GM19455 (cell line): Measurements from ENCODE around the gene MED27.
"Not testable (repeated sequence)": the region's sequence is repeated elsewhere in the genome, so short reads cannot be mapped to it uniquely, and the experiment has no call there.

Source experiments
- ATAC-seq: cut with Tn5 transposase; IDR thresholded peaks from one replicate; pipeline ENCODE4 v1.9.1; 2021; ENCODE audit not compliant: unreplicated experiment

MED27 gene

DNA sequence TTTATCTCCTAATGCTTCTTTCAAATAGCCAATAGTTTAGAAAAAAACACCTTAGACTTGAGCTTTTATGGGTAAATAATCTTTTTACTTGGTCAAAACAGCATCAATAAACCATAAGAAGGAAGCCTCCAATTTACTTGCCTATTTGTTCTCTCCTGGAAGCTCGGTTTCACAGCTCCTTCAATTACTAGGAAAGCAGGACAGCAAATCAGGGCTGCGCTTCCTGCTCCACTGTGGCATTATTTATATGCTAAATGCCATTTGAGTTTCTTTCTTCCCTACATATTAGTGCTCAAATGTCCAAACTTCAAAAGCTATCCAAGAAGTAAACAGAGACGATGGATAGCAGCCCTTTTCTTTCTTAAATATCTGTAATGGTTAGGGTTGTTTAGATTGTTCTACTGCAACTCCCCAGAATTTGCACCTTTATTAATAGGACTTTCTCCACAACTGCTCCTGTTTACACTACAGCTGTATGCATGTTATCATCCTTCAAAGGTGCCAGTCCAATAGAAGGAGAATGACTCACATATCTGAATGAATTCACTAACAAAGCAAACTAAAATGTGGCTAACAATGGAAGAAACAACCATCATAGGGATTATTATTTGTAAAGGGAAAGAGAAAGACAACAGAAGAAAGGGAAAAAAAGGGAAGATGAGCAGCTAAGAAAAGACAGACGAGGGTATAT is 58.7 kb downstream of the MED27 start:
- no peak for ATAC-seq

DNA sequence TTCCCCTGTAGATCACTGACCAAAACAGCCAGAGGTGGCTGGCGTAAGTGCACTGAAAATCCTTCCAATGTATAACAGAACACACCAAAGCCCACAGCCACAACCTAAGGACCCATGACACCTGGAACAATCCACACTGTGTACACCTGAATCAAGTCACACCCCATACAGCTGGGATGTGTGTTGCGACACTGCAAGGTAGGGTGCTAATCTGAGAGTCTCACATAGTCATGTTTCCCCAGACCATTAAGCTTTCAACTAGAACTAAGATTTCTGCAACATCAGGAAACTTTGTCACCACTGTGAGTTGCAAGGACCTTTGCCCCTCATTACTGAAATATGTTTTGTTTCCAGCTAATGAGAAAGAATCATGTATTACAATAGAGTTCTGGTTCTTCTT is 59.4 kb downstream of the MED27 start:
- no peak for ATAC-seq

DNA sequence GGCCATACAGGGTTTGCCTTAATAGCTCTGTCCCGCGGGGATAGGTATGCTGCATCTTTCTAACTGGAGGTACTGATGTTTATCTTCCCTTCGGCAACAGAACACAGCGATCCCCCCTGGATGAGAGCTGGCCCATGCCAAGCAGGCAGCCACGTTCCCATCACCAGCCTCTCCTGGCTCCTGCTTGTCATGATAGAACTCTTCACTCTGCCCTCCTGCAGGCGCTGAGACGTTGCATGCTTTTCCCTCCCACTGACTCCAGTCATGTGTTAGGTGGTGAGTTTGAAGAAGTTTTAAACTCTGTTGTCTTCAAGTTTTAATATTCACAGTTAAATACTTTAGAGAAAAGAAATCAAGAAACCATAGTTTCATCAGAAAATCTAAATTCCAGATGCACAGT is 60.0 kb downstream of the MED27 start:
- ATAC-seq: no peak

DNA sequence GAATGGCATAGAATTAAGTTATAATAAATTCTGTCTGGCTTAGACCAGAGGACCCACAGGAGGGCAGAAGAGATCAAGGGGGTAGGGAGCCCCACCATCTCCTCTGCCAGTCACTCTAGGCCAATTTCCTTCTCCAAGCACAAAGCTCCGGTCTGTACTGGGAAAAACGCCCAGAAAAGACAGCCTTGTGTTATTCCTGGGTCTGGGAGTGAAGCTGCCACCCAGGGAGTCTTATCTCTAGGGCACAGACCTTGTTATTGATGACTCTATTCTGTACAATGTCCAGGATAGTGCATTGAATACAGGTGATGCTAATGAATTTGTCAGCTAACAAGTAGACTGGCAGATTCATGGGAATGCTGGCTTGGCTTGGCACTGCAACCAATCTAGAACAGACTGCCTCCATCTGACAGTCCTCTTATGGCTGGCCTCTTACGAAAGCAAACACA is 60.7 kb downstream of the MED27 start:
- no peak for ATAC-seq

DNA sequence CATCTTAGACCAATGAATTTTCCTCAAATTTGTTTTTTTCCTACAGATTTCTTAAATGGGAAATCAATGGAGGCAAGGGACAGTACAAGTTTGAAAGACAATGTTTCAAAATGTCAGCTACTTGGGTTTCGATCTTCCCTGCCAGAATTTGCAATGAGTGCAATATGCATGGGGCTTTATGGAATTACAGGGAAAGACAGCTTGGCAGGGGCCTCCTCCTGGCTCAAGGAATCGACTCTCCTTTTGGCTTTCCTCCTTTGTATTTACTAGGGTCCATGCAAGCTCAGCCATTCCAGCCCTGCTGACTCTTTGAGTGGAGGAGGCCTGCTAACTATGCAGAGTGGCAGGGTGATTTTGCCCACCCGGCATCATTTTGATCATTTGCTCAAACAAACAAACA is 63.2 kb downstream of the MED27 start:
- ATAC-seq: no peak

DNA sequence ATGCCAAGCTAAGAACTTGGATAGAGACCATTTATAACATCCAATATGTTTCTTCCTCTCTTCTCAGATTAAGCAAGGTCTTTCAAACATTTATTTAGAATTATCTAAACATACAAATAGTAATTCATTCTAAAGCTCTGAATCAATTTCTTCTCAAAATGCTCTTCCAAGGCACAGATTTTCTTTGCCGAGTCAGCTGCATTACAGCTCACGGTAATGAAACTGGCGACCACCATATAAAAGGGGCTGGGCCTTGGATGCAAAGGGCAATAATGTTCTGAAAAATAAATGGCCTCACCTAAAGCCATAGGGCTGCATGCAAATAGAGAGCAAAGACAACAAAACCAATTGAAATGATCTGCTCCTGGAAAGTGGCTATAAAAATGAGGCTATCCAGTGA is 63.8 kb downstream of the MED27 start:
- ATAC-seq: no peak

DNA sequence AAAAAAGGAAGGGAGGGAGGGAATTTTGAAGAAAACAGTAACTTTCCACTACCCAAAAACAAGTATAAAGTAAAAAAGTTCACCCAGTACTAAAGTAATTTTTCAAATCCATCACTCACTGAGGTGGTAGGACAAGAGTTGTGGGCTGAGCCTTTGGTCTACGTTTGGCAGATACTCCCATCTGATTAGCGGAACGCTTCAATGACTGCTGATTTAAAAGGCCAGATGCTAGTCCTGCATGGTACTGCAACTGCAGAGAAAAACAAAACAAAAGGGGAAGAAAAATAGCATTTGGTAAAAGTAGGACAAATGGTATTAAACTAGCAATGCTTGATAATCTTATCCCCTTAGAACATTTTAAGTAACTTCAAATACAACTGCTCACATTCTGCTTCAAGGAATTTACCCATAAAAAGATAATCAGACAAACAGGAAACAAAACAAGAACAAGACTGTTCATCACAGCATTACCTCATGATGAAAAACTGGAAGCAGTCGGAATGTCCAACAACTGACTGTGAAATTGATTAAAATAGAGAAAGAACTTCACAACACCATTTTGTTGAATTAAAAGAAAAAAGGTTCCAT is 65.4 kb downstream of the MED27 start:
- ATAC-seq: no peak

DNA sequence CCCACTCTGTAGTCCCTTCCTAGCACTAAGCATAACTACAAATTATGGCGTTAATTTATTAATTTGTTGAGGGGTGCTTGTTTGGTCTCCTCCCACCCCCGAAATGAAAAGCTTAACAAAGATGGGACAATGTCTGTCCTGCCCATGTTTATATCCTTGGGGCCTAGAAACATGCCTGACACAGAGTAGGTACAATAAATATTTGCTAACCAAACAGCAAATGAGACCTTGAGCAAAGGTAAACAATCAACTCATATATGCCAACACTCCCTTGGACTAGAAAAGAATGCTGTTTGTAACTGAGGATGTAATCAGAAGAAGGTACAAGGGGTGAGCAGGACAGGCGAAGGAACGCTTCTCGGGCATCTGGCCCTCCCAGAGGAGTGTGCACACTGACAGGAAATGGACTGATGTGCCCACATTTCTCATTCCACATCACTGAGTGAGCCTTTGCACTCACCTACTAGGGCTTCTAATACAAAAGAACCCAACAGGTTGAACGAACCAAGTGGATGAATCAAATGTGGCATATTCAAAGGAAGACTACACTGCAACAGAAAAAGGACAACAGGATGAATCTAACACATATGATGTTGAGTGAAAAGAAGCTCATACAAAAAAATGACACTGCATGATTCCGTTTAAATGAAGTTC is 66.8 kb downstream of the MED27 start:
- ATAC-seq: no peak

DNA sequence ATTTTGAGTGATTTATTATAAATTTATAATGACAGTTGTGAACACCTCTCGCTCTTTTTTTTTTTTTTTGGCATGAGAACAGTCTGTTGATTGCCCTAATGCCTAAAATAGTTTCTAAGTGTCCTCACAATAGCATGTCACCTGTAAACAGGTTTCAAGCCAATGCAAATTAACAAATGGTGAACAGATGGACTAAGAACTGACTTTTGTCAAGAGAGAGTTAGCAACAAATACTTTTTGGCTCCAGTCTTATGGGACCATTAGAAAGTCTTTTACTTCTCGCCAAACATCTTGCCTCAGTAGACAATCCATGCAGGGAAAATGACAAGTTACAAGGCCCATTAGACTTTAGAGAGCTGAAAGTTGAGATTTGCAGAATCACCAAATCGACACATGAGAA is 67.8 kb downstream of the MED27 start:
- no peak for ATAC-seq

DNA sequence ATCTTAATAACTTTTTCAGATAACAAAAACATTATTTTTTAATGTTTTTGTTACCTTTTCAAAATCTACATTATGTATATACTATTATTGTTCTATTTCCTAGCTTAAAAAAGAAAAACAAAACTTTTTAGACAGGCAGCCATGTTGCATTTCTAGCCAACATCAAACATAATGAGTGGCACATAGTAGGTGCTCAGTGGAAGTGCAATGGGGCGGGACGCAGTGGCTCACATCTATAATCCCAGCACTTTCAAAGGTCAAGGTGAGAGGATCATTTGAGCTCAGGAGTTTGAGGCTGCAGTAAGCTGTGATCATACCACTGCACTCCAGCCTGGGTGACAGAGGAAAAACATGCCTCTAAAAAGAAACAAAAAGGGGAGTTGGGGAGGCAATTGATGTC is 68.4 kb downstream of the MED27 start:
- no peak for ATAC-seq

DNA sequence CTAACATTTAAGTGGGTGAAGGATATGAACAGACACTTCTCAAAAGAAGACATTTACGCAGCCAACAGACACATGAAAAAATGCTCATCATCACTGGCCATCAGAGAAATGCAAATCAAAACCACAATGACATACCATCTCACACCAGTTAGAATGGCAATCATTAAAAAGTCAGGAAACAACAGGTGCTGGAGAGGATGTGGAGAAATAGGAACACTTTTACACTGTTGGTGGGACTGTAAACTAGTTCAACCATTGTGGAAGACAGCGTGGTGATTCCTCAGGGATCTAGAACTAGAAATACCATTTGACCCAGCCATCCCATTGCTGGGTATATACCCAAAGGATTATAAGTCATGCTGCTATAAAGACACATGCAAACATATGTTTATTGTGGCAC is 69.5 kb downstream of the MED27 start:
- ATAC-seq: not testable (repeated sequence)

DNA sequence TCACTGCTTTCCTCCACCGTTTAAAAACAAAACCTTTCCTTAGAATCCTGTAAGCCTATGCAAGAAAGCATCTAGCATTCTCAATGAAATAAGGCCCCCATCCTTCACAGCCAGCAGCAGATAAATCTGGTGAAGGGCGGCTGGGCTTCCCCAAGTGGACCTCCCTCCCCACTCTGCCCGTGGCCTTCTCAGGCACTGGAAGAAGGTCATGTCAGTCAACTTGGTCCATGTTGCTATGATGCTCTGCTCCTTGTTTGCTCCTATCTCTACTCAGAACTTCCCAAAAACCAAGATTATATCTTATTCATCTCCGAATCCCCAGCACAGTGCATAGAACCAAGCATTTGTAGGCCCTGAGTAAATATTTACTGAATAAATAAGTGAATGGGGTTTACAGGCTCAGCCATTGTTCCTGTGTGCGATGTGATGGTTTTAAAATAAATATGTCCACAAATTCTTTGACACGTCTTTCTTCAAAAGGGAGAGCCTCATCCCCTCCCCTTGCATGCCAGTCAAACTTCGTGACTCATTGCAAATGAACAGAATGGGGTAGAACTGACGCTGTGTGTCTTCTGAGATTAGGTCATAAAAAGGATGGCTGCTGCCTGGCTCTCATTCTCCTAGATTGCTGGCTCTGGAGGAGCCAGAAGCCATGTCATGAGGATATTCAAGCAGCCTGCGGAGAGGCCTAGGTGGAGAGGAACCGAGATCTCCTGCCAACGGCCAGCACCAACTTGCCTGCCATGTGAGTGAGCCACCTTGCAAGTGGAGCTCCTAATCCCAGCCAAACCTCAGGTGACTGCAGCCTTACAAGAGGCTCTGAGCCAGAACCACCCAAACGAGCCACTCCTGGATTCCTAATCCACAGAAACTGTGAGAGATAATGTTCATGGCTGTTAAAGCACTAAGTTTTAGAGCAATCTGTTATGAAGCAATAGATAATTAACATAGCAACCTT is 70.5 kb downstream of the MED27 start:
- ATAC-seq: no peak

DNA sequence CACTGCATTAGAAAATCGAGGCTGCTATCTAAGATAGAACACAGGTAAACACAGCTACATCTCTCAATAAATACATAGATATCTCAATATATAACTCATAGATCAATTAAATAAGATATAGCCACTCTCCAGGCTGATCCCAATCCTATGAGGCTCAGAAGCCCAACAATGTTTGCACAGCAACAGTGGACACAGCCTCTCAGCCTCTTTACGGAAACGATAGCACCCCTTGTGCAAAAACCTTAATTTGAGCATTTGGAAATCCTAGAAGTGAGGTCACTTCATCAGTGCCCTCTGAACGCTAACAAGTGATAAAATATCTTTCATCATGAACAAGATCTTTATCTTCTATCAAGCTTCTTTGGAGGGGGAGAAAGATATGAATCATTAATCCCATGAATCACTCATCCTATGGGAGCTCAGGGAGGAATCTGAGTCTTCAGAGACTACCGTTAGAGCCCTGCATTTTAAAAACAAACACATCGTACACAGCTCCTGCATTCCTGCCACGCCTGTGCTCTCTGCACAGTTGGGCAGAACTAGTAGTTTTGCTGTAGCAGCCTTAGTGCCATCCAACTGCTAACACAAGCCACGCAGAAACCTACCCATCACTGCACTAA is 71.4 kb downstream of the MED27 start:
- no peak for ATAC-seq

DNA sequence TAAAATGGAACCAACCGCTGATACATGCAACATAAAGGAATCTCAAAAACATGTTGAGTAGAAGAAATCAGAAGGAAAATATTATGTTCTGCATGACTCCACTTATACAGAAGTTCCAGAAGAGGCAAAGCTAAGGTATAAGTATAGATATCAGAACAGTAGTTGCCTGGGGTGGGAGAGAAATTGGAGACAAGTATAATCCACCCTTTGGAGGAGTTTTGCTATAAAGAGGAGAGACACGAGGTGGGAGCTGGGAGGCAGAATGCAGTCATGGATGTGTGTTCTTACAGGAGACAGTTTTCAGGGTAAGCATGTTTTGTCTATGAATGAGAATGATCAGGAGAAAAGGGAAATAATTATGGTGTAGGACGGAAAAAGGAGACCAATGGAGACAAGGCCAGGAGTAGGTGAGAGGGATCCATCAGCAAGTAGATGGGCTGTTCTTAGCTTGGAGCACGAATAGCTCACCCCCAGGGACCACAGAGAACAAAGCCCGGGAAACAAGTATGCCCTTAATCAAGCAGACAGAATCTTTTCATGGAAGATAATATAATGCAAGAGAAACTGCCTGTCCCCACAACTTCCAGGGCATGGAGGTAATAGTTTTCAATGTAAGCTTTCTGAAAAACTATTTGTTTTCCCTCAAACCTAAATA is 72.2 kb downstream of the MED27 start:
- ATAC-seq: no peak

DNA sequence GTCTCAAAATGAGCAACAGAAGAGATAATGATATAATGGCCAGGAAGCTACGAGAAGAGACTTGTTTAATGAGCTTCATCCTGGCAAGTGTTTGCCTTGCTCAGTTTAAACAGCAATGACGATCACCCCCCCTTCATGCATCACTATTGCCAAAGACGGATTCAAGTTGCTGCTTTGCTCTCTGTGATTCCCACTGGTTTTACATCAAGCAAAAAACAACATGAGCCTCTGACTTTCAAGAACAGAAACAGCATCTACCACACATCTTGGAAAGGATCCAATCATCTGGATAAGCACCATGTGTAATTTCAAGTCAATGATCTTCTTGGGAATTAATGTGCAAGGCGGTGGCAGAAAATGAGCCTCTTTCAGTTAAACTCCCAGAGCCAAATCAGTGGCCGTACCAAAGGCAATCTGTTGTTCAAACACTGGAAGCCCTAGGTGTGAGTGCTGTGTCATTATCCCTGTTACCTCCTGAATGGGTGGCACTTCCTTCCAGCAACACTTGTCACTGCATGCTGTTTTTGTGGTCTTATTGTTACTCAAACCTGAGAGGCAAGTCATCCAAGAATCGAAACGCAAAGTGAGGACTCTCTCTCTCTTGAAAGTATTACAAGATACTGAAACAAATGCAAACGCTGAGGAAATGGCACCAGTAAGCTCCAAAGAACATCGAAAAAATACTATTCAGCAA is 72.8 kb downstream of the MED27 start:
- peak; percentile 73 for ATAC-seq

DNA sequence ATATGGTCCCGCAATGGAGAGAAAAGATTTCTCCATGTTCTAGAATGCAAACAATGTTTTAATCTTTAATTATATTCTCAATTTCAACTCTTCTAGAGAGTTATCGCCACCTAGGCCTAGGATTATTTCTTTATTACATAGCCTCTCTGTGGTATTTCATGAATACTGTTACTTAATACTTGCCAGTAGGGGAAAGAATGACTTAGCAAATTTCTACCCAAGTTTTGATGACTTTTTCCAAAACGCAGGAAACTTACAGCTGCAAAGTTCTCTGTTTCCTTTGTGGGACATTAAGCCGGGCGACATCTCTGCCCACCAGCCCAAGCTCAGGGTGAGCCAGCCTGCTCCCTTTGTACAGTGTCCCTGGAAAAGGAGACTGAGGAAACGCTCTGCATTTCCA is 73.8 kb downstream of the MED27 start:
- ATAC-seq: no peak

DNA sequence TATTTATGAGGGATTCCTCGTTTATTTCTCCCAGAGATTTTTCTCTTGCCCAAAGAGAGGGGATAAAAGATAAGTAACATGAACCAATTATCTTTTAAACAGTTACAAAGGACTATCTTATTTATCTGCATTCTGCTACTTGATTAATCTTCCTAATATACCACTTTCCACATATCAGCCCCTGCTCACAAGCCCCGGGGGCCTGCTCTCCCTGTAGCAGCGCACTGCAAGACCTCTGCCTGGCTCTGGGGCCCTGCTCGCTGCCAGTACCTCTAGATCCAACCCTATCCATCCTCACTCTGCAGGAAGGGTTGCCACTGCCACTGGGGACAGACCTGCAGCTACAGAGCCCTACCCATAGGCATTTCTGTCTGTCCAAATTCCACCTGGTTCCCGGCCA is 75.3 kb downstream of the MED27 start:
- no peak for ATAC-seq

DNA sequence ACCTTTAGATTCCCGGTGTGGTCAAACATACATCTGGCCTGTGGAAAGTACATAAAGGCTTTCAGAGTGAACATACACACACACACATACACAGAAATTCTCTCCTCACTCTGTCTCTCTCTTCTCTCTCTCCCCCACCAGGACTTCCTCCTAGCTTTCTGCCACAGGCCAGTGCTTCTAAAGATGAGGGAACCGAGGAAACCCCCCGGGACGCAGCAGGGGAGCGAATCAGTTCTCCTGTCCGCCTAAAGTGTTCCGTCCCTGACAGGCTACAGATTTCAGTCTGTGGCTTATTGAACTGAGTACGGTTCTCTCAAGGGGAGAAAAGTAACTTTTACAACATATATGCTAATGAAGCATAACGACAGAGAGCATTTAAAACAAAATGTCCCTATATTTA is 75.8 kb downstream of the MED27 start:
- no peak for ATAC-seq

DNA sequence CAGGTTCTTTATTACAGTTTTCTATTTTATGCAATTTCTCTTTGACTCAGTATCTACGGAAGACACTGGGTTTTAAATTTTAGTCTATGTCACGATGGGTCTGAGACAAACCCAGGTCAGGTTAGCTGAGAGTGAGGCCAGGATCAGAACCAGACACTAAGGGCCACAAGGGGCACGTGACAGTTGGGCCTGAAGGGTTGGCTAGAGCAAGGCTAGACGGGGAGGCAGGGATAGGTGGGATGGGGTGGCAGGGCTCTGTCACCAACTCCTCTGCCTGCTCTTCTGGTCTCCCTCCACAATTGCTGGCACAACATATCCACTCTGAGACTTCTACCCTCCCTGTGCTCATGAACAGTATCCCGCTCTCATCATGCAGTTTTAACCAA is 76.4 kb downstream of the MED27 start:
- ATAC-seq: no peak
